Activated CD4-positive, alpha-beta T cell treated with anti-CD3 and anti-CD28 coated beads, Interleukin-2, amount 50 U/mL, for 4 hours (primary cell): ENCODE results near the gene LHFPL5.

Experiments
- DNase-seq, 2 experiments: peaks; one replicate each; pipeline ENCODE4 v3.0.0-alpha.2; 2020

The LHFPL5 gene

DNA sequence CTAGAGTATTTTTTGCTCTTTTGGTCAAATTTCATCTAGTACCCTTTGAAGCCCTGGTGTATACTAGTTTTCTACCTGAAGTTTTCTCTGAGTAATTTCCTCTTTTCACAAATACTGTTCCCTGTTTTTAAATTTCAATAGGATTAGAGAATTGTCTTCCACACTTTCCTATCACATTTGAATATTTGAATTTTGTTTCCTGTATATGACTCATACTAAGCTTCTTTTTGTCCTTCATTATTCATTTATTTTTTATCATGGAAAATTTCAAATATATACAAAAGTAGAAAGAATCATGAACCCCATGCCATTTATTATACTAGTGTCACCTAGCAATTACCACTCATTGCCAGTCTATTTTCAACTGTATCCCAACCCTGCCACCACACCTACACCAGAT is 52.7 kb downstream of the LHFPL5 start:
- DNase-seq = no peak

DNA sequence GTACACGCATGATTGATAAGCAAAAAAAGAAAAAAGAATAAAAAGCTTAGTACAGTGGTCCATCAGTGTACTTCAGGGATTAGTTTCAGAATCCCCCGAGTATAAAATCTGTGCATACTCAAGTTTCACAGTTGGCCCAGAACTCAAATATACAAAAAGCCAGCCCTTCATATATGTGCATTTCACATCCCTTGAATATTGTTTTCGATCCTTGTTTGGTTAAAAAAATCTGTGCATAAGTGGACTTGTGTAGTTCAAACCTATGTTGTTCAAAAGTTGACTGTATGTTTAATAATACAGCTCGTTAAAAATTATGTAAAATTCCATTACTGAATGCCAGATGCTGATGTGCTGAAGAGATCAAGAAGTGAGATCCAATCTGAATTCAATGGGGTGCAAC is 54.2 kb downstream of the LHFPL5 start:
- DNase-seq = no peak
